PC-3 (cell line): Measurements from ENCODE around the gene DDX39A.

ENCODE experiments used
- CTCF ChIP-seq: fragments of 300-600 bp; sonication (generic); conservative IDR thresholded peaks from 2 replicates; pipeline ENCODE4 v1.5.1; 2017; ENCODE audit warnings: antibody characterized with exemption, low read depth, mild to moderate bottlenecking, low read length
- EZH2 ChIP-seq: fragments of 300-600 bp; sonication (generic); IDR thresholded peaks from one replicate; pipeline ENCODE4 v1.6.1; 2017; ENCODE audit warnings: antibody characterized with exemption, mild to moderate bottlenecking, low read length; ENCODE audit not compliant: unreplicated experiment
- EZH2phosphoT487 ChIP-seq: fragments of 300-600 bp; sonication (generic); IDR thresholded peaks from 2 replicates; pipeline ENCODE4 v1.6.1; 2018; ENCODE audit warnings: mild to moderate bottlenecking, antibody characterized with exemption, low read length, borderline replicate concordance

GRCh38 chr19:14402332-14403144 lies 16.6 kb downstream of the DDX39A start:
- TF ChIP-seq EZH2phosphoT487 (no peak), CTCF (no peak), EZH2 (no peak)
